ENCODE data around the gene CMTR1. TPM values are rescaled to one million over a fixed set of nuclear protein-coding genes. Genes with fewer than 3 reads are reported as not detected.

The CMTR1 gene
- total RNA-seq, 2 experiments from 2014 or later: 32.3 to 42.8 TPM

GRCh38 chr6:37491171-37491829 lies 58.3 kb downstream of the CMTR1 start:
- DNase-seq (ENCODE audit: low spot score): no peak
- peaks cover 3% of the 10 kb centered on the region; the same call in 1 of the 2 replicates for H3K36me3 ChIP-seq (ENCODE audit: insufficient read depth, low read length)
- H4K20me1 ChIP-seq (ENCODE audit: insufficient read depth, low read length): no peaks in the 10 kb centered on the region; the same call in 1 of the 2 replicates
- H3K9me3 ChIP-seq (ENCODE audit: low read length): no peaks in the 10 kb centered on the region
- no peak overlapping the region for H3K27ac ChIP-seq (ENCODE audit: low read depth, low read length, poor library complexity, severe bottlenecking)
- CTCF ChIA-PET (ENCODE audit: unreplicated experiment): no interaction called here
- POLR2A ChIA-PET: interaction anchor here (0.5 to 1.6 kb wide), 3 partner anchors 24 to 77 kb away, joined by 3 to 8 read pairs (median 5); no protein-coding TSS in a partner anchor
- no peak overlapping the region for H2AFZ ChIP-seq (ENCODE audit: low read length)
- no peak overlapping the region for H3K4me3 ChIP-seq (ENCODE audit: low read depth, low read length, poor library complexity, severe bottlenecking)
- BruUV-seq (replicated peaks): no TSS peak
- no peak overlapping the region for H3K4me2 ChIP-seq (ENCODE audit: low read length)
- no peaks in the 10 kb centered on the region for H3K4me1 ChIP-seq (ENCODE audit: insufficient read depth, low read length, poor library complexity, severe bottlenecking)
- no peaks in the 10 kb centered on the region for H3K9me2 ChIP-seq (ENCODE audit: insufficient read depth, low read length)
- intact Hi-C loops (cut with micrococcal nuclease; ENCODE audit: unreplicated experiment): no loop called here
- no peaks in the 10 kb centered on the region for H3K79me2 ChIP-seq (ENCODE audit: insufficient read depth, low read depth, low read length)
- TF ChIP-seq EZH2phosphoT487 (IDR thresholded peaks at IDR 0.05; ENCODE audit: borderline replicate concordance, low read depth, low read length): no peak
- TF ChIP-seq CTCF (conservative IDR thresholded peaks at IDR 0.05; ENCODE audit: low read length): no peak

GRCh38 chr6:37491830-37492208 lies 58.8 kb downstream of the CMTR1 start:
- H2AFZ ChIP-seq (ENCODE audit: low read length): no peak overlapping the region
- H3K4me3 ChIP-seq (ENCODE audit: low read depth, low read length, poor library complexity, severe bottlenecking): no peak overlapping the region
- ChIA-PET CTCF (ENCODE audit: unreplicated experiment) (interaction anchor here (0.8 kb wide), 1 partner anchor 17 kb away, joined by 3 read pairs; no protein-coding TSS in a partner anchor), POLR2A (interaction anchor here (0.5 to 1.6 kb wide), 4 partner anchors 11 to 77 kb away, joined by 3 to 8 read pairs (median 4); no protein-coding TSS in a partner anchor)
- H3K9me3 ChIP-seq (ENCODE audit: low read length): no peaks in the 10 kb centered on the region
- H3K27ac ChIP-seq (ENCODE audit: low read depth, low read length, poor library complexity, severe bottlenecking): no peak overlapping the region
- intact Hi-C loops (cut with micrococcal nuclease; ENCODE audit: unreplicated experiment): no loop called here
- no peak for DNase-seq (ENCODE audit: low spot score)
- peaks cover 7% of the 10 kb centered on the region for H3K36me3 ChIP-seq (ENCODE audit: insufficient read depth, low read length)
- no peak overlapping the region for H3K4me2 ChIP-seq (ENCODE audit: low read length)
- no TSS peak for BruUV-seq (replicated peaks)
- no peaks in the 10 kb centered on the region; the same call in 1 of the 2 replicates for H4K20me1 ChIP-seq (ENCODE audit: insufficient read depth, low read length)
- H3K9me2 ChIP-seq (ENCODE audit: insufficient read depth, low read length): no peaks in the 10 kb centered on the region
- H3K79me2 ChIP-seq (ENCODE audit: insufficient read depth, low read depth, low read length): no peaks in the 10 kb centered on the region
- no peak for TF ChIP-seq CTCF (conservative IDR thresholded peaks at IDR 0.05; ENCODE audit: low read length)
- no peak for TF ChIP-seq EZH2phosphoT487 (IDR thresholded peaks at IDR 0.05; ENCODE audit: borderline replicate concordance, low read depth, low read length)
- H3K4me1 ChIP-seq (ENCODE audit: insufficient read depth, low read length, poor library complexity, severe bottlenecking): no peaks in the 10 kb centered on the region
